ENCODE results near the gene PLEKHN1.
"Not testable (repeated sequence)": the region's sequence is repeated elsewhere in the genome, so short reads cannot be mapped to it uniquely, and the experiment has no call there.

PLEKHN1 gene

DNA sequence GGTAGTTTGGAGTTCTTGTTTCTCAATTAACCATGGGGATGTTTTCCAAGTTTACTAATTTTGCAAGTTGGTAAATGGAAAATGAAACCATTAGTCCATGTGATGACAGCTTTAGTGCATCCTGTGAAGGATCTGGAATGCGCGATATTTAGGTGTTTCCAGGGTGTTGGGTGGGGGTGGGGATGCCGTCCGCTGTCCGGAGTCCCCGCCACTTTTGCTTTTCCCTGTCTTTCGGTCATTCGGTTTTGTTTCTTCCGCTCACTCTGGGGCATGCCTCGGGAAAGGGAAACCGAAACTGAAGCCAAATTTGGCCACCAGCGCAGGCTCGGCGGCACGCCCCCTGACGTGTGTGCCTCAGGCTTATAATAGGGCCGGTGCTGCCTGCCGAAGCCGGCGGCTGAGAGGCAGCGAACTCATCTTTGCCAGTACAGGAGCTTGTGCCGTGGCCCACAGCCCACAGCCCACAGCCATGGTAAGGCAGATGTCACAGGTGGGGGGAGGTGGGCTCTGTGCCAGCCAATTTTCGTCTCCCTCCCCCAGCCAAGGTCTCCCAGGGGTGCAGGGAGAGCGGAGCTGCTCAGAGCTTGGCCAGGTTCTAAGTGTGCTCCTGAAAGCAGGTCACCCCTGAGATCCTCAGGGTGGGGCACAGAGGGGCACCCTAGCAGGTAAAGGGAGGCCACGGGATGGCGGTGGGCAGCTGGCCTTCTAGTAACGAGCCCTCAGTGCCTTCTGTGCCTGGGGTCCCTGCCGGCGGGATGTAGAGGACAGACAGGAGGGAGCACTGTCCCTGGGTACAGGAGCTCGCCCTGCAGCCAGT lies 47.0 kb downstream of the PLEKHN1 start, which contains the start of gene ISG15:
ISG15 (plus strand) TSS at position 393 of the 817 bp plus-strand sequence; CDS start at position 470, 77 bp downstream.
- DNase-seq, result peak; percentile 97

DNA sequence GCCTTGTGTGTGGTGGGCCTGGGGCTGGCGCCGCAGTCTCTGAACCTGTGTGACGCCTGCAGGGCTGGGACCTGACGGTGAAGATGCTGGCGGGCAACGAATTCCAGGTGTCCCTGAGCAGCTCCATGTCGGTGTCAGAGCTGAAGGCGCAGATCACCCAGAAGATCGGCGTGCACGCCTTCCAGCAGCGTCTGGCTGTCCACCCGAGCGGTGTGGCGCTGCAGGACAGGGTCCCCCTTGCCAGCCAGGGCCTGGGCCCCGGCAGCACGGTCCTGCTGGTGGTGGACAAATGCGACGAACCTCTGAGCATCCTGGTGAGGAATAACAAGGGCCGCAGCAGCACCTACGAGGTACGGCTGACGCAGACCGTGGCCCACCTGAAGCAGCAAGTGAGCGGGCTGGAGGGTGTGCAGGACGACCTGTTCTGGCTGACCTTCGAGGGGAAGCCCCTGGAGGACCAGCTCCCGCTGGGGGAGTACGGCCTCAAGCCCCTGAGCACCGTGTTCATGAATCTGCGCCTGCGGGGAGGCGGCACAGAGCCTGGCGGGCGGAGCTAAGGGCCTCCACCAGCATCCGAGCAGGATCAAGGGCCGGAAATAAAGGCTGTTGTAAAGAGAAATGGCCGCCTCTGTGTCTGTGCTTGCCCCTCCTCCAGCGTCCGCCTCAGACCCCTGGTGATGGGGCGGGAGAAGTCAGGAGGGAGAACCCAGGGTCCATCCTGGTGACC lies 47.8 kb downstream of the PLEKHN1 start:
- DNase-seq, result peak; percentile 56

DNA sequence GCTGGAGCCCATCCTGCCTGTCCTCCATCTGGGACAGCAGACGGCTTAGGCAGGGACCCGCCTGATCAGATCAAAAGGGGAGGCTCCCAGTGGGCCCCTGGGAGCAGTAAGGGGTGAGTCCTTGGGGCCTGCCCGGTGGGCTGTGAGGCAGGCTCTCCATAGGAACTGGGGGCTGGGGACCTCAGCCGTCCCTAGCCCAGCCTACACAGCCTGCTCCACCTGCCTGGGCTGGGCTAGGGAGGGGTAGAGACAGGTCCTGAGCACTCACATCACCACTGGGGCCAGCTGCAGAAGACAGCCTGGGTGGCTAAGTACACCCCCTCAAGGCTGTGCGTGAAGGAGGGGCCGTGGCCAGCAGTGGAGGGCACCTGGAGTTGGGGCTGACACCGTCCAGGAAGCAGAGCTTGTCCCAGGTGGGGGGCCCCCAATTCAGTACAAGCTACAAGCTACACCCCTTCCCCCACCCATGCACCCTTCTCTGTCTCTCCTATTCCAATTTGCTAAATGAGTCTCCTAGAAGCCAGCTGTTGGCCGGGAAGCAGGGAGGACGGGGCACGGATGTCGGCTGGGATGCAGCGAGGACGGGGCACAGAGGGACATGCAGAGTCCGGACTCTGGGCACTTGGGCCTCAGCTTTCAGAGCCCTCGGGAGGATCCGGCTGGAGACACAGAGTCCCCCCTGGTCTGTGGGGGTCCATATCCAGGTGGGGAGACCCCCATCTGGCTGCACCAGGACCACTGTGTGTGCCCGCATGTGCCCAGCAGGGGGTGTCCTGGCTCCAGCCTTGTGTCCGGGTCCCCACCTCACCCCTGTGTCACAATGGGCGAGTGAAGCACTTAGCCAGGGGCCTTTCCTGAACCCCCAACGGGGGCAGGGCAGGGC lies 48.8 kb downstream of the PLEKHN1 start:
- DNase-seq, result peak; percentile 56

DNA sequence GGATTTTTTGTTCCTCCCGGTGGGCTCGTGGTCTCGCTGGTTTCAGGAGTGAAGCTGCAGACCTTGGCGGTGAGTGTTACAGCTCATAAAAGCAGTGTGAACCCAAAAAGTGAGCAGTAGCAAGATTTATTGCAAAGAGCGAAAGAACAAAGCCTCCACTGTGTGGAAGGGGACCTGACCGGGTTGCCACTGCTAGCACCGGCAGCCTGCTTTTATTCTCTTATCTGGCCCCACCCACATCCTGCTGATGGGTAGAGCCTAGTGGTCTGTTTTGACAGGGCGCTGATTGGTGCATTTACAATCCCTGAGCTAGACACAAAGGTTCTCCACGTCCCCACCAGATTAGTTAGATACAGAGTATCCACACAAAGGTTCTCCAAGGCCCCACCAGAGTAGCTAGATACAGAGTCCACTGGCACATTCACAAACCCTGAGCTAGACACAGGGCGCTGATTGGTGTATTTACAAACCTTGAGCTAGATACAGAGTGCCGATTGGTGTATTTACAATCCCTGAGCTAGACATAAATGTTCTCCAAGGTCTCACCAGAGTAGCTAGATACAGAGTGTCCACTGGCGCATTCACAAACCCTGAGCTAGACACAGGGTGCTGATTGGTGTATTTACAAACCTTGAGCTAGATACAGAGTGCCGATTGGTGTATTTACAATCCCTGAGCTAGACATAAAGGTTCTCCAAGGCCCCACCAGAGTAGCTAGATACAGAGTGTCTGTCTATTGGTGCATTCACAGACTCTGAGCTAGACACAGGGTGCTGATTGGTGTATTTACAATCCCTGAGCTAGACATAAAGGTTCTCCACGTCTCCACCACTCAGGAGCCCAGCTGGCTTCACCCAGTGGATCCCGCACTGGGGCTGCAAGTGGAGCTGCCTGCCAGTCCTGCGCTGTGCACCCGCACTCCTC lies 51.4 kb downstream of the PLEKHN1 start:
- DNase-seq, result peak; percentile 40

DNA sequence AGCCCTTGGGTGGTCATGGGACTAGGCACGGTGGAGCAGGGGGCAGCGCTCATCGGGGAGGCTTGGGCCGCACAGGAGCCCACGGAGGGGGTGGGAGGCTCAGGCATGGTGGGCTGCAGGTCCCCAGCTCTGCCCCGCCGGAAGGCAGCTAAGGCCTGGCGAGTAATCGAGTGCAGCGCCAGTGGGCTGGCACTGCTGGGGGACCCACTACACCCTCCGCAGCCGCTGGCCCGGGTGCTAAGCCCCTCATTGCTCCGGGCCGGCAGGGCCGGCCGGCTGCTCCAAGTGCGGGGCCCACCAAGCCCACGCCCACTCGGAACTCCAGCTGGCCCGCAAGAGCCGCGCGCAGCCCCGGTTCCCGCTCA lies 52.0 kb downstream of the PLEKHN1 start:
- not testable (repeated sequence) for DNase-seq

DNA sequence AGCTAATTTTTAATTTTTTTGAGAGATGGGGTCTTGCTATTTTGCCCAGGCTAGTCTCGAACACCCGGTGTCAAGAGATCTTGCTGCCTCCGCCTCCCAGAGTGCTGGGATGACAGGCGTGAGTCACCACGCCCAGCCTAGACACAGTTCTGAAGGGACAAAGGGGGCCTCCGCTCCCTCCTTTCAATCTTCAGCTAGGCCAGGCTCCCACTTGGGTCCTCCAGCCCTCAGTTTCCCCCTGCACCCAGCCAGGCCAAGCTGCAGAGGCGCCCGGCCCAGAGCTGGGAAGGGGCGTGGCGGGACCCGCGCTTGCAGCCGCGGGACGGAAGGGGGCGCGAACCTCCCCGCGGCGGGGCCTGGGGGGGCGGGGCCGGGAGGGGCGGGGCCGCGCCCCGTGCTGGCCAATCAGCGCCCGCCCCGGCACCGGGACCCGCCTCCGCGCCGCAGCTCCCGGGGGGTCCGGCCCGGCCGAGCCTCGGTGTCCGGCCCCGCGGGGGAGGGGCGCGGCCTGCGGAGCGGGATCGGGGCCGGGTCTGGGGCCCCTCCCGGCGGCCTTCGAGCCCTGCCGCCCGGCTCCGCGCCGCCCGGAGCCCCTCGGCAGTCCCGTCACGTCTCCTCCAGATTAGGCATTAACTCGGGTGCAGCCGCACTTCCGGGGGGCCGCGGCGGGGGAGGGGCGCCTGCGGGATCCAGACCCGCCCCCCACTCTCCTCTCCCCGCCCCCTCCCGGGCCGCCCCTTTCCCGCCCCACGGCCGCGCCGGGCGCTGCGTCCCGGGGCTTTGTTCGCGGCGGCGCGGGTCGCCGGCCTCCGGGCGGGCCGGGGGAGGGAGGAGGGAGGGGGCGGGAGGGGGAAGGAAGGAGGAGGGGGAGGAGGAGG lies 53.1 kb downstream of the PLEKHN1 start:
- DNase-seq, result peak; percentile 87

DNA sequence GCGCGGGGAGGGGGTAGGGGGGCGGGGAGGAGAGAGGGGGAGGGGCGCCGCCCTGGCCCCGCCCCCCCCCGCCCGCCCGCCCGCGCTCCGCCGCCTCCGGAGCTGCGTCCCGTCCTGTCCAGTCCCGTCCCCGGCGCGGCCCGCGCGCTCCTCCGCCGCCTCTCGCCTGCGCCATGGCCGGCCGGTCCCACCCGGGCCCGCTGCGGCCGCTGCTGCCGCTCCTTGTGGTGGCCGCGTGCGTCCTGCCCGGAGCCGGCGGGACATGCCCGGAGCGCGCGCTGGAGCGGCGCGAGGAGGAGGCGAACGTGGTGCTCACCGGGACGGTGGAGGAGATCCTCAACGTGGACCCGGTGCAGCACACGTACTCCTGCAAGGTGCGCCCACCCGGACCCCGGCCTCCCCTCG lies 53.7 kb downstream of the PLEKHN1 start, which contains the start of gene AGRN:
AGRN (plus strand) TSS at position 121 of the 405 bp plus-strand sequence; CDS start at position 174, 53 bp downstream.
- no peak for DNase-seq

DNA sequence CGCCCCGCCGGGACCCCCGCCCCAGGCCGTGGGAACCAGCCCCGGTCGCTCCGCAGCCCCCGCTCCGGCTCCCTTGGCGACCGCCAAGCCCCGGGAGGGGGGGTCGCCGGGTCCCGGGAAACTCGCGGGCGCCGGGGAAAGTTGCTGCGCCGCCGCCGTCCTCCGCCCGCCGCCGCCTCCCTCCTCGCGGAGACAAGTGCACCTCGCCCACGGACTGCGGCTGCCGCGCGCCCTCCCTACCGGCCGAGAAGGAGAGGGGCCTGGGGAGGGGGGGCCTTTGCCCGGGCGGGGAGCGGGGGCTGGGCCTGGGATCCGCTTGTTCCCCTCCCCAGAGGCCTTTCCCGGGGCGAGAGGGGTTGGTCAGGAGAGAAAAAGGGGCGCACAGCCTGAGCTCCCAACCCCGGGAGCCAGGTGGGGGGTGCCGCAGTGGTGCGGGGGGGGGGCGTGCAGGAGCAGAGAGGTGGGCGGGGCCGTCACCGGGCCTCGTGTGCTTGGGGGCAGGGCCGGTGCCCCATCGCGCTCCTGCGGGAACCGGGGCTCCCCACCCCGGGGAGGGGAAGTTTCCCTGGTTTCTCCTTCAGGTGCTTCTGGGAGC lies 54.2 kb downstream of the PLEKHN1 start:
- DNase-seq, result peak; percentile 44

DNA sequence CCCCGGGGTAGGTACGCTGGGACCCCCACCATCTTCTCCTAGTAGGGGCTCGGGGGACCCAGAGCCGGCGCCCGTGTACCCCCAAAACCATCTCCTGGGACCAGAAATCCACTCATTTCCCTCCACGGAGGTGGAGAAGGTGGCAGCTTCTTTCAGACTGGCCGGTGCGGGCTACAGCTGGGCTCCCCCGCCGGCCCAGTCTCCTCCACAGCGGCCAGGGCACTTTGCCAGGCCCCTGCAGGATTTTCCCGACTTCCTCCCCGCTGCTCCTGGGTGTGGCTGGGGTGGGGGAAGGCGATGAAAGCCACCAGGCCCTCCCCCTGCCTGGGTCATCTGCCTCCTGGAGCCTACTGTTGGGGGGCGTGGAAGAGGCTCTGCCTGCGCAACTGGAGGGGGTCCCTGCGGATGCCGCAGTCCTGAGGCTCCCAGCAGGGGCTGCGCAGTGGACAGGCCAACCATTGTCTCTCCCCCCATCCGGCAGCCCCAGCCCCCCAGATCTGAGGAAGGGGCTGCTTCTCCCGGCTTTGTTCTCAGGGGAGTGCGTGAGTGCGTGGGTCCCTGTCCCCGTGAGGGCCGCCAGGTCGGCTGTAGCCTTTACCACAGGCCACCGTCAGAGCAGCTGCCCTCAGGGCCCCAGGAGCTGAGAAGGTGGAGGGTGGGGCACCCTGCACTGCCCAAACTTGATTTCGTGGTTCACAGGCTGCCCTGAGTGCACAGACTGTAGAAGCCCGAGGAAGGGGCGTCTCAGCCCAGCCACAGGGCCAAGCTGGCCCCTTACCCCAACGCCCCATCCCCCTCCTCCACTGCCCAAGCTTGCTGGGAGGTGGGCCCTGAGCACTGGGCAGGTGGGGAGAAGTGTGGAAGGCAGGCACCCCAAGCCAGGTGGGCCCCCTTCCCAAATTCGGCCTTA lies 55.0 kb downstream of the PLEKHN1 start:
- DNase-seq, result peak; percentile 88

DNA sequence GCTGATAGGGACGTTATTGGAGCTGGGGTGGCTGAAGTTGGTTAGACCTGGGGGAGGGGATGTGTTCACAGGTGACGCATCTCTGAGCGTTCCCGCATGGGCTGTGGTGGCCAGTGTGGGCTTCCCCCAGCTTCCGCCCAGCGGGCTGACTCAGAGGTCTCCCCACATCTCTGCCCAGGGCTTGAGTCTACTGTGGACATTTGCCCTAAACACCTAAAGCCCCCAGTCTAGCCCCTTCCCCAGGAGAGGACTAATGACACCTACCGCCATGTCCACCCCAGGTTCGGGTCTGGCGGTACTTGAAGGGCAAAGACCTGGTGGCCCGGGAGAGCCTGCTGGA lies 55.6 kb downstream of the PLEKHN1 start:
- peak; percentile 83 for DNase-seq

DNA sequence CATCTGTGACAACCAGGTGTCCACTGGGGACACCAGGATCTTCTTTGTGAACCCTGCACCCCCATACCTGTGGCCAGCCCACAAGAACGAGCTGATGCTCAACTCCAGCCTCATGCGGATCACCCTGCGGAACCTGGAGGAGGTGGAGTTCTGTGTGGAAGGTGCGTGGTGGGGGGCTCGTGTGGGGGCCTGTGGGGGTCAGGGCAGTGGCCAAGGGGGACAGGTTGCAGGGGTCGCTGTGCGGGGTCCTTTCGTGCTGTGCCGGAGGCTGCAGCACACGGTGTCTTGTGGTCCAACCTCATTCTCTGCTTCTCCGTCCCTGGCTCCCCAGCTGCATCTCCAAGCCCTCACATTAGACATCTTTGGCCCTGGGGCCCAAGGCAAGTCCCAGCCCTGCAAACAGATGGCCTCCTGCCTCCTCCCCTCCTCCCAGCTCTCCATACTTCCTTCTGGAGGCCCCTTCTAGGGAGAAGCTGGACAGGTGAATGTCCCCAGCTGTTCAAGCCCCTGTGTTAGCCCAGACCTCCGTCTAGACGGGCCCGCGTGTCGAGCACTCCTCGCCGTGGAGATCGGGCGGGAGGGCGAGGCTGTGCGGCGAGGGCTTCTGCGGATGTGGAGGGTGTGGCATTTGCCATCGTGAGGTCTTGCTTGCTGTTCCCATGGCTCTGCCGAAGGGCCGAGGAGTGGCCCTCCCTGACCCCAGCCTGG lies 56.2 kb downstream of the PLEKHN1 start:
- DNase-seq, result no peak

DNA sequence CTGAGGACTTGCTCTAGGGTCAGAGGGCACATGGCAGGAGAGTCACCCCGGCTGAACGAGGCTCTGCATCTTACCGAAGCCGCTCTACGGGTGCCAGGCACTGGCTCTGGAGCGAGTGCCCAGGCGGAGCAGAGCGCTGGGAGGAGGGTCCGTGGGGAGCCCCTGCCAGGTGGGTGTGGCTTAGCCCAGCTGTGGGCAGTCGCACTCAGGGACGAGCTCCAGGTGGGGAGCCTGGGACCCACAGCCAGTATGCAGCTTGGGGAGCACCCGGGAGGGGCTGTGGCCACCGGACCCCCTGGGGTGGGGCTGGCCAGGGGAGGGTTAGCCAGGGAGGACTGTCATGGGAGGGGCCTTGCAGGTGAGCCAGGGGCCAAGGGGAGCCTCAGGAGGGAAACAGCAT lies 57.4 kb downstream of the PLEKHN1 start:
- DNase-seq, result no peak

DNA sequence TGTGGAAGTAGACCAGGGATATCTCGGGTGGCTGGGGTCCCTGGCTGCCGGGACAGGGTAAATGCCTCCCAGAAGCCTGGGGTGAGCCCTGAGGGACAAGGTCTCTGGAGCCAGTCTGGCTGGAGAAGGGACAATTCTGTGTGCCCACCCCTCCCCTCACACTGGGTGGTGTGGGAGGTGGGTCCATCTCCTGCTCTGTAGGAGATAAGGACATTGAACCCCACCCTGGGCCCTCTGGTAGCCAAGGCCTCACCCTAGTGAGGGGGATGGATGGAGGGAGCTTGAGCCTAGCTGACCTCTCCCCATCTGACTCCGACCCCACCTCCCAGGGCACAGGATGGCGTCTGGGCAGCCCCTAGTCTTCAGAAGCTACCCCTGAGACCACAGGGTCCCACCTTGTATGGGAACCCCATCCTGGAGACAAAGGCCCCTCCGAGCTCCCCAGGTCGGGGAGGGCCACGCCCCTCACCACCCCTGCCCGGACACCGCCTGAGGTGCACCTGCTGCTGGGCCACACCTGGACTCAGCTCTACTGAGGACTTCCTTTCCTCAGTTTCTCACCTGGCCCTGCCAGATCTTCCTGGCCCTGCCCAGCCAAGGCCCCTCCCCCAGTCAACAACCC lies 58.0 kb downstream of the PLEKHN1 start:
- DNase-seq, result no peak

DNA sequence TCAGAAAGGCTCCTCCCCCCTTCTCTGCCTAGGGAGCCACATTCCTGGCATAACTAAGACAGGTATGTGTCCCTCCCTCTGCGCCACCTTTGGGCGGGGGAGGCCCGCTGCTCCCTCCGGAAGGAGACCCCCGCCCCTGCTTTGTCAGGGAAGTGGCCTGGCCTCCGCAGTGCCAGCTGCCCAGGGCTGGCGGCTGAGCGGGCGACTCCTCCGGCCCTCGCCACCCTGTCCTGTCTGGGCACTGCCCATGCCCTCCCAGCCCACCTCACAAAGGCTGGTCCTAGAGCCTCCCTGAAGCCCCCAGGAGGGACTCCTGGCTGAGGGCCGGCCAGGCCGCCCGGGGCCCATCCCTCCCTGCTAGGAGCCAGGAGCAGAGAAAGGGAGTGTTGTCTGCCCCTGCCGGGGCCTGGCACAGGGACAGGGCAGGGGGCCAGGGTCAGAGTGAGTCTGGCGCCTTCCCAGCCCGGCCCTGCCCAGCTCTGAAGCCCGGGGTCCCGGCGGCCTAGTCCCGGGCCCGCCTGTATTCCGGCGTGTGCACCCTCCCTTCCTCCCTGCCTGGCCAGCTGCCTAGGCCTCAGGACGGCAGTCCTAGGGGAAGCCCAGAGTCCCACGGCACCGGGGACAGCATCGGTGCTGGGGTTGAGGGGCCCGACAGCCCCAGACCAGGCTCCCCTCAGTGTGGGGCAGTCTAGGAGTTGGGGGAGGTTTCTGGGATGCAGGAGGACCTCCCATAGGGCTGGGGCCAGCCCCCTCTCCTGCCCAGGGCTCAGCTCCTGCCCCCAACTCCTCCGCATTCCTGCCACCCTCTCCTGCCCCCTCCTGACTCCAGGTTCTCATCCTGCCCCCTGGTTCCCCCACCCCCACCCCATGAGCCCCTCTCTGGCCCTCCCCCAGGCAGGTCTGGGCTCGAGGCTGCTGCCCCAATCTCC lies 58.8 kb downstream of the PLEKHN1 start:
- DNase-seq, result peak; percentile 69

All from EL (cell line).